HL-60/S4 treated with phorbol 12-myristate 13-acetate at 8.2 ng/mL for 4 days and 3 days (cell line): ENCODE data around the gene CRAMP1.
"Not testable (repeated sequence)": the region's sequence is repeated elsewhere in the genome, so short reads cannot be mapped to it uniquely, and the experiment has no call there.

Experiments
- in situ Hi-C: fragments of 300-500 bp; cut with MboI; formaldehyde crosslinking; loops from 2 replicates; pipeline ENCODE4 v1.15.0; 2022; ENCODE audit warnings: low sequenced_read_pairs

Gene CRAMP1

DNA sequence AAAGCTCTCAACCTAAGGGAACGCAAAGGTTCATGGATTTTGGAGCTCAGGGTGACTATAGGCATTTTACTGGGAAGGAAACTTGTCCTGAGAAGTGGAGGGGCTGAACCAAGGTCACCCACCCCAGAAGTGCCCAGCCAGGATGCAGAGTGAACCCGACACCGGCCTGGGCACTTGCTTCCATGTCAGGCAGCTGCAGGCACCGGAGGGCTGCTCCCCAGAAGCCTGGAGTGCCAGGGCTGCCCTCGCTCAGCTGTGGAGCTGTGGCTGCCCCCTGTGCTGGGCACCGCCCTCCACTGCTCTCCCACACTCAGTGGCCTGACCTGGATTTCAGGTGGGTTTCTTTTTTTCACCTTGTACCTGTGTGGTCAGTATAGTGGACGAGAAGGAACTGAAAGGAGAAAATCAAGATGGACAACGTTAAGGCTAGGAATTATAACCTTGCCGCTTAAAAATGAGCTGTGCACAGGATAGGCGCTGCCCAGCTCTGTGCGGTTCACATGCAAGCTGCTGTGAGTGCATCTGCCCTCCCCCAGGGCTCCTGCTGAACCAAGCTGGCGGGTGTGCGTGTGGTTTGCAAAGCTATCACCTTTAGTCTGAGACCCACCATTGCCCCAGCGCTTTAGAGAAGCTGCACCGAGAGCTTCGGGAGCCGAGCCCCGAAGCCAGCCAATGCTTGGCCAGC is 96.1 kb downstream of the CRAMP1 start:
- in situ Hi-C loops = no loop called here

- in situ Hi-C loops = no loop called here
These were observed 96.6 kb downstream of the CRAMP1 start for GRCh38 chr16:1708768-1709180.

DNA sequence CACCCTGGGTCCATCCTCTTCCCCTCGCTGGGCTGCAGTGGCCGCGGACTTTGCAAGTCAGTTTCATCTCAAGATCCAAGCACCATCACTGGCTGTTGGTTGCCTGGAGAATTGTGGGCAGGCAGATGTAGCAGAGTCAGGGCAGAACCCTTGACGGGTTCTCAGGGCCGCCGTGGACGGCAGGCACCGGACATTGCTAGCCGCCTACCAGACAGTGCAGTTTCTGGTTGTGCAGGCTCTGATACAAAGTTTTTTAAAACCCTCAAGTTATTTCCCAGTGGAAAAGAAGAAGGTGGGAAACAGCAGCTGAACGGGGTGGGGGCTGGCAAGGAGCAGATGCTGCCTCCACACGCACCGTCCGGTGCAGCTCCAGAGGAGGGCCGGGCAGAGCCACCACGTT is 97.2 kb downstream of the CRAMP1 start:
- in situ Hi-C loops = no loop called here

GRCh38 chr16:1710811-1711507 is 98.8 kb downstream of the CRAMP1 start:
- in situ Hi-C loops = no loop called here

DNA sequence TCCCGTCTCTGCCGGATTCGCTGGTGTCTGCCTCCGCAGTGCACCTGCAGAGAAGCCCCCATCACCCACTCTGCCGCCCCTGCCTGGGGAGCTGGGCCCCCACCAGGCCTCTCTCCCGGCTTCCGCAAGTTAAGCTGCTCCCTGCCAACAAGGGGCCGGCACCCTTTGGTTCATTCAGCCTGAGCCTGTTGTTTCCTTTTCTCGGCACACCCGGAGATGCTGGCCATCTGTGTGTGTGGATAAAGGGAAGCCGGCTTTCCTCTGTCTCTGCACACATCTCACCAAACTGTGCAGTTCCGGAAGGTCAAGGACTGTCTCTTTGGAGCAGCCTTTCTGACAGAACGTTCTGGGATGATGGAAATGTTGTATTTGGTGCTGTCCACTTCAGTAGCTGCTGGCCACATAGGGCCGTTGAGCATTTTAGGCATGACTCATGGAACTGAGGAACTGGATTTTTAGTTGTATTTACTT is 100.7 kb downstream of the CRAMP1 start:
- in situ Hi-C loops = no loop called here

DNA sequence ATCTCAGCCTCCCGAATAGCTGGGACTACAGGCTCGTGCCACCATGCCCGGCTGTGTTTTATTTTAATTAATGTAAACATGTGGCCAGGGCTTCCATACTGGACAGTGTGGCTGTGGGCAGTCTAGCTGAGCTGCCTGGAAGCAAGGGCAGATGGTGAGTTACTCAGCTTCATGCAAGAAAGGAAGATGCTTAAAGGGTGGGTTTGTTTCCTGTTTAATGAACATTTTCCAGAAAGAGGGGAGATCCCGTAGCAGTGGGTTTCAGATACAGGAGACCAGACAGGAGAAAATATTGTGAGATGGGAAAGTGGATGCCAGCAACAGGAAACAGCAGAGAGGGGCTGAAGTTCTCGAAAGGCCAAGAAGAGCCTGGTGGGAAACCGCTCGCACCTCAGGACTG is 101.2 kb downstream of the CRAMP1 start:
- in situ Hi-C loops = no loop called here

- in situ Hi-C loops = no loop called here
These were observed 101.8 kb downstream of the CRAMP1 start for GRCh38 chr16:1713933-1714332.

DNA sequence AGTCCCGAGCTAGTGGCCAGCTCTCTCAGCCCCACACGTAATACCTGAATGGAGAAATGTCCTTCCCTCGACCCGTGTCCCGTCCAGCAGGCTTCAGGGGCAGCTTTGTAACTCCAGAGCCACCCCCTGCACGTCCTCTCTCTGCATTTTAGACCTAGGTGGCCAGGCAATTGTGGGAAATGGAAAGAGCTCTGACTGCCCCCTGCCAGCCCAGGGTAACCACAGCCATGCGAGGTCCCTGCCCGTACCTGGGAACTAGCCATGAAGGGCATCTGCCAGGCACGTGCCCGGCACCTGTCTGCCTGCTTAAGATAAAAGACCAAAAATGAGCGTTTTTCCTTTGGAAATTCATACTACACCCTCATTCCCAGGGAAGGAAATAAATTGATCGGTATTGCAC is 103.1 kb downstream of the CRAMP1 start:
- in situ Hi-C loops = no loop called here

DNA sequence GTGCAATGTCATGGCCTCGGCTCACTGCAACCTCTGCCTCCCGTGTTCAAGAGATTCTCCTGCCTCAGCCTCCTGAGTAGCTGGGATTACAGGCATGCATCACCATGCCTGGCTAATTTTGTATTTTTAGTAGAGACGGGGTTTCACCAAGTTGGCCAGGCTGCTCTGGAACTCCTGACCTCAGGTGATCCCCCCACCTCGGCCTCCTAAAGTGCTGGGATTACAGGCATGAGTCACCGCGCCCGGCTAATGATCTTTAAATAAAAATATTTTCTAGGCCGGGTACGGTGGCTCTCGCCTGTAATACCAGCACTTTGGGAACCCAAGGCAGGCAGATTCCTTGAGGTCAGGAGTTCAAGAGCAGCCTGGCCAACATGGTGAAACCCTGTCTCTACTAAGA is 106.1 kb downstream of the CRAMP1 start:
- in situ Hi-C loops = not testable (repeated sequence)

- in situ Hi-C loops = not testable (repeated sequence)
These were observed 107.5 kb downstream of the CRAMP1 start for GRCh38 chr16:1719559-1720229.

DNA sequence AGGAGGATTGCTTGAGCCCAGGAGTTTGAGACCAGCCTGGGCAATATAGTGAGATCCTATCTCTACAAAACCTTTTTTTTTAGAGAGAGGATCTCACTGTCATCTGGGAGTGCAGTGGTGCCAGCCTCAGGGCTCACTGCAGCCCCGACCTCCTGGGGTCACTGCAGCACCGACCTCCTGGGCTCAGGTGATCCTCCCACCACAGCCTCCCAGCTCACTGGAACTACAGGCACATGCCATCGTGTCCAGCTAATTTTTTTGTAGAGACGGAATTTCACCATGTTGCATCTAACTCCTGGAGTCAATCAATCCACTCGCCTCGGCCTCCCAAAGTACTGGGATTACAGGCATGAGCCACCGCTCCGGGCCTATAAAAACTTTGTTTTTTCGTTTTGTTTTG is 109.2 kb downstream of the CRAMP1 start:
- in situ Hi-C loops = no loop called here

DNA sequence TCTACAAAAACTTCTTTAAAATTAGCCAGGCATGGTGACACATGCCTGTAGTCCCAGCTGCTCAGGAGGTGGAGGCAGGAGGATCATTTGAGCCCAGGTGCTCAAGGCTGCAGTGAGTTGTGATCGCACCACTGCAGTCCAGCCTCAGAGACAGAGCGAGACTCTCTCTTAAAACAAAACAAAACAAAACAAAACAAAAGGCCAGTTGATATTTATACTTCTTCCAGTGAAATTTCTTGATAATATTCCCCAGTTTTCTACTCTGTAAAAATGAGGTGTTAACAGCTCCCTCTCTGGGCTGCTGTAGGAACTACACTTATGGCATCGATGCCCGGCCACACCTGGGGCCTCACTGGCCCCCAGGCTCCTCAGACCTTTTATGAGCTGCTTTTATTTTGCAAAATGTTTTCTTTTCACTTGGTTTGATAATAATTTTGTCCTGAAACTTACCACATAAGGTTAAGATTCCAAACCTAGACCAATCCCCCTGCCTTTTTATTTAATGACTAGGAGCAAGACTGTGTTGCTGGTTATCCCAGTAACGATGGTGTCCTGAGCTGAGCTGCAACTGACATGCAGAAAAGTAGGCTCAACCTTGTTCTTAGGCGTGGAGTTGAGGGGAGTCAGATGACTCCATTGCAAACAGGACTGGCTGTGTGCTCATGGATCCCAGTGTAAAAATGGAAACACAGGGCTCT is 111.4 kb downstream of the CRAMP1 start:
- in situ Hi-C loops = no loop called here

- in situ Hi-C loops = no loop called here
These were observed 112.3 kb downstream of the CRAMP1 start for GRCh38 chr16:1724491-1724890.

DNA sequence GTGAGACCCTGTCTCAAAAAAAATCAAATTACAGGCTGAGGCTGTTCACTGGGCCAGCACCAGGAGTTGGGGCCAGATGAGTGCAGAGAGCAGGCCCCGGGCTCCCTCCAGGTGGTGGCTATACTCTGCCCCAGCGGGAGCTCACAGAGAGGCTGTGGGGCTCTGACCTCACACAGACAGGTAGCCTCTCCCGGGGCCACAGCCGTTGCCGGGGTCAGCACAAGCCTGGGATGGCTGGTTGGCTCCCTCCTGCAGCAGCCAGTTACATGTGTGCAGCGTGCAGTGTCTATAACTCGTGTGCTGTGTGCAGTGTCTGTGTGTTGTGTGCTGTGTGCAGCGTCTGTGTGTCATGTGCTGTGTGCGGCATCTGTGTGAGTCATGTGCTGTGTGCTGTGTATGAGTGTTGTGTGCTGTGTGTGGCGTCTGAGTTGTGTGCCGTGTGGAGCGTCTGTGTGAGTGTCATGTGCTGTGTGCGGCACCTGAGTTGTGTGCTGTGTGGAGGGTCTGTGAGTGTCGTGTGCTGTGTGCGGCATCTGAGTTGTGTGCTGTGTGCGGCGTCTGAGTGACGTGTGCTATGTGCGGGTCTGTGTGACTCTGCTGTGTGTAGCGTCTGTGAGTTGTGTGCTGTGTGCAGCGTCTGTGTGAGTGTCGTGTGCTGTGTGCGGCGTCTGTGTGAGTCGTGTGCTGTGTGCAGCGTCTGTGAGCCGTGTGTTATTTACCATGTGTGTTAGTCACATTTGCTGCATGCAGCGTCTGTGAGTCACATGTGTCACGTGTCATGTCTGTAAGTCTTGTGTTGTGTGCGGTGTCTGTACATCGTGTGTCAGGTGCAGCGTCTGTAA is 114.7 kb downstream of the CRAMP1 start:
- in situ Hi-C loops = no loop called here
